Liver (tissue), 9 donors: ENCODE data around the gene CFAP61. TPM values are rescaled to one million over a fixed set of nuclear protein-coding genes. Genes with fewer than 3 reads are reported as not detected.

Source experiments
- DNase-seq: peaks from one replicate; pipeline ENCODE4 v3.0.0-alpha.2; 2017; ENCODE audit warnings: low spot score
- H3K27ac ChIP-seq, 2 donors: one replicate each; pipeline ENCODE4 v1.7.0; 2013; ENCODE audit warnings: inconsistent platforms in 2 of 2, low read length in 2 of 2, control low read depth in 1 of 2, low read depth in 1 of 2, mild to moderate bottlenecking in 1 of 2
- H3K27me3 ChIP-seq, 4 donors: one replicate each; pipeline versions ENCODE4 v1.6.1 to v1.7.0; 2013; ENCODE audit warnings: low read length in 3 of 4, inconsistent platforms in 1 of 4, mild to moderate bottlenecking in 1 of 4, moderate library complexity in 1 of 4; ENCODE audit not compliant: control insufficient read depth in 4 of 4, insufficient read depth in 4 of 4
- H3K36me3 ChIP-seq, 4 donors: one replicate each; pipeline versions ENCODE4 v1.6.1 to v1.7.0; 2013; ENCODE audit warnings: low read length in 3 of 4, mild to moderate bottlenecking in 3 of 4, low read depth in 1 of 4, moderate library complexity in 1 of 4; ENCODE audit not compliant: control insufficient read depth in 4 of 4, insufficient read depth in 3 of 4
- H3K4me1 ChIP-seq, 4 donors: one replicate each; pipeline versions ENCODE4 v1.6.1 to v1.7.0; 2013; ENCODE audit warnings: low read length in 3 of 4, mild to moderate bottlenecking in 3 of 4, moderate library complexity in 1 of 4; ENCODE audit not compliant: control insufficient read depth in 4 of 4, insufficient read depth in 4 of 4
- H3K4me3 ChIP-seq, 3 donors: one replicate each; pipeline versions ENCODE4 v1.6.1 to v1.7.0; 2013; ENCODE audit warnings: low read length in 3 of 3, control low read depth in 1 of 3, low read depth in 1 of 3, mild to moderate bottlenecking in 1 of 3
- H3K9ac ChIP-seq, 2 donors: one replicate each; pipeline ENCODE4 v1.7.0; 2013; ENCODE audit warnings: low read length in 2 of 2, mild to moderate bottlenecking in 2 of 2, moderate library complexity in 2 of 2, control low read depth in 1 of 2, low read depth in 1 of 2
- H3K9me3 ChIP-seq, 4 donors: one replicate each; pipeline versions ENCODE4 v1.6.1 to v1.7.0; 2013; ENCODE audit warnings: low read length in 3 of 4; ENCODE audit not compliant: control insufficient read depth in 4 of 4
- ATF3 ChIP-seq: IDR thresholded peaks from 2 replicates; pipeline ENCODE4 v1.6.1; 2016; ENCODE audit warnings: antibody characterized with exemption
- EGR1 ChIP-seq, 2 donors: IDR thresholded peaks; 2 replicates each; pipeline ENCODE4 v1.6.1; 2016 to 2018; ENCODE audit warnings: antibody characterized with exemption in 2 of 2, low read depth in 2 of 2
- FOXA1 ChIP-seq: IDR thresholded peaks from 2 replicates; pipeline ENCODE4 v1.6.1; 2016; ENCODE audit warnings: antibody characterized with exemption
- FOXA2 ChIP-seq: IDR thresholded peaks from 2 replicates; pipeline ENCODE4 v1.6.1; 2016; ENCODE audit warnings: antibody characterized with exemption
- GABPA ChIP-seq, 2 donors: IDR thresholded peaks in 1 of 2; conservative IDR thresholded peaks in 1 of 2; 2 replicates each; pipeline ENCODE4 v1.6.1; 2016; ENCODE audit warnings: antibody characterized with exemption in 2 of 2, mild to moderate bottlenecking in 1 of 2, moderate library complexity in 1 of 2
- HNF4A ChIP-seq, 2 donors: conservative IDR thresholded peaks; 2 replicates each; pipeline ENCODE4 v1.6.1; 2016; ENCODE audit warnings: antibody characterized with exemption in 2 of 2, mild to moderate bottlenecking in 2 of 2
- HNF4G ChIP-seq: IDR thresholded peaks from 2 replicates; pipeline ENCODE4 v1.6.1; 2016; ENCODE audit warnings: antibody characterized with exemption
- JUND ChIP-seq, 2 donors: IDR thresholded peaks; 2 replicates each; pipeline ENCODE4 v1.6.1; 2016; ENCODE audit warnings: antibody characterized with exemption in 2 of 2
- NR2F2 ChIP-seq: IDR thresholded peaks from 2 replicates; pipeline ENCODE4 v1.6.1; 2016; ENCODE audit warnings: antibody characterized with exemption
- REST ChIP-seq: IDR thresholded peaks from 2 replicates; pipeline ENCODE4 v1.6.1; 2016; ENCODE audit warnings: antibody characterized with exemption, mild to moderate bottlenecking
- RXRA ChIP-seq, 2 donors: IDR thresholded peaks; 2 replicates each; pipeline ENCODE4 v1.6.1; 2017 to 2018; ENCODE audit warnings: antibody characterized with exemption in 2 of 2, mild to moderate bottlenecking in 1 of 2
- SP1 ChIP-seq: IDR thresholded peaks from 2 replicates; pipeline ENCODE4 v1.6.1; 2018; ENCODE audit warnings: antibody characterized with exemption, mild to moderate bottlenecking
- TAF1 ChIP-seq: conservative IDR thresholded peaks from 2 replicates; pipeline ENCODE4 v1.6.1; 2016; ENCODE audit warnings: antibody characterized with exemption, mild to moderate bottlenecking
- YY1 ChIP-seq: IDR thresholded peaks from 2 replicates; pipeline ENCODE4 v1.6.1; 2016; ENCODE audit warnings: antibody characterized with exemption, mild to moderate bottlenecking
- ZBTB33 ChIP-seq: IDR thresholded peaks from 2 replicates; pipeline ENCODE4 v1.6.1; 2016; ENCODE audit warnings: antibody characterized with exemption
- polyA plus RNA-seq, 2 donors: library from polyadenylated mRNA; stranded (reverse) in 1 of 2; unstranded in 1 of 2; fragments of 200-250 nt in 1 of 2; fragments of >200 nt in 1 of 2; fragmentation: Nextera tagmentation in 1 of 2; extraction: Ambion mirVana in 1 of 2; gene quantifications; one replicate each; pipeline versions ENCODE4 v1.2.1 to v1.2.3, GENCODE V29; 2013 to 2015
- total RNA-seq, 2 donors: library from RNA; depleted of rRNA; stranded (reverse); fragments of >200 nt; gene quantifications; one replicate each; pipeline ENCODE4 v1.2.3, GENCODE V29; 2014
- TF ChIP-seq, protein P1 (sequence below): fragments of 150-350 bp; IDR thresholded peaks from 2 replicates; pipeline ENCODE4 v1.5.1; 2017; ENCODE audit warnings: improper control_type of control experiment, low read depth, low read length; ENCODE audit not compliant: missing input control
- TF ChIP-seq, protein P2 (sequence below): IDR thresholded peaks from 2 replicates; pipeline ENCODE4 v1.6.1; 2016; ENCODE audit warnings: antibody characterized with exemption
- donor health status: healthy.
- donor health status: healthy.
- donor health status: healthy.
- donor health status: healthy.
- donor health status: healthy.

The CFAP61 gene
- total and polyA plus RNA-seq, 4 donors = 0.05 TPM; not detected in 3

DNA sequence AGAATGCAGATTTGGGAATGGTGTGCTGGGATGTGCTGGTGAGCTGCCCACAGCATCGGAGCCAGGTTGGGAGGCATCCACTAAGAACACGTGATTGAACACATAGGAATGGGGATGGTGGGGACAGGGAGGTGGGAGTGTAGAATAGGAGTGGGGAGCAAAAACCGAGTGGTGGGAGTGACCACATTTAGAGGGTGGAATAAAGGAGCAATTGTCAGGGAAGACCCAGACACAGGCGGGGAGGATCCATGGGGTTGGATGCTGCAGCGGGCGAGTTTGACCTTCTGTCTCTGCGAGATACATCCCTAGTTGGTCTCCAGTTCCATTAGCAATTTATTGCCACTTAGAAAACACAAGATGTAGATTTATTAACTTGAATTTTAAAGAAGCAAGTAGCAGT lies 30.5 kb upstream of the CFAP61 start (continued):
- TF ChIP-seq, protein P1, sequence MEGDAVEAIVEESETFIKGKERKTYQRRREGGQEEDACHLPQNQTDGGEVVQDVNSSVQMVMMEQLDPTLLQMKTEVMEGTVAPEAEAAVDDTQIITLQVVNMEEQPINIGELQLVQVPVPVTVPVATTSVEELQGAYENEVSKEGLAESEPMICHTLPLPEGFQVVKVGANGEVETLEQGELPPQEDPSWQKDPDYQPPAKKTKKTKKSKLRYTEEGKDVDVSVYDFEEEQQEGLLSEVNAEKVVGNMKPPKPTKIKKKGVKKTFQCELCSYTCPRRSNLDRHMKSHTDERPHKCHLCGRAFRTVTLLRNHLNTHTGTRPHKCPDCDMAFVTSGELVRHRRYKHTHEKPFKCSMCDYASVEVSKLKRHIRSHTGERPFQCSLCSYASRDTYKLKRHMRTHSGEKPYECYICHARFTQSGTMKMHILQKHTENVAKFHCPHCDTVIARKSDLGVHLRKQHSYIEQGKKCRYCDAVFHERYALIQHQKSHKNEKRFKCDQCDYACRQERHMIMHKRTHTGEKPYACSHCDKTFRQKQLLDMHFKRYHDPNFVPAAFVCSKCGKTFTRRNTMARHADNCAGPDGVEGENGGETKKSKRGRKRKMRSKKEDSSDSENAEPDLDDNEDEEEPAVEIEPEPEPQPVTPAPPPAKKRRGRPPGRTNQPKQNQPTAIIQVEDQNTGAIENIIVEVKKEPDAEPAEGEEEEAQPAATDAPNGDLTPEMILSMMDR = no peak
- TF ChIP-seq, protein P2, sequence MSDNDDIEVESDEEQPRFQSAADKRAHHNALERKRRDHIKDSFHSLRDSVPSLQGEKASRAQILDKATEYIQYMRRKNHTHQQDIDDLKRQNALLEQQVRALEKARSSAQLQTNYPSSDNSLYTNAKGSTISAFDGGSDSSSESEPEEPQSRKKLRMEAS = no peak
- TF ChIP-seq YY1 = no peak

- Histone ChIP-seq H3K36me3 (peaks cover 2 to 11% (median 5%) of the 10 kb centered on the region in 4 donors), H3K9ac (no peak overlapping the region), H3K4me1 (peaks cover 9 to 19% (median 14%) of the 10 kb centered on the region in 4 donors), H3K27ac (no peak overlapping the region), H3K27me3 (no peaks in the 10 kb centered on the region), H3K4me3 (no peak overlapping the region), H3K9me3 (no peaks in the 10 kb centered on the region)
- no peak for DNase-seq
- TF ChIP-seq GABPA (IDR thresholded peaks at IDR 0.05 in 1 of 2, conservative IDR thresholded peaks at IDR 0.05 in 1 of 2) = no peak
- no peak for TF ChIP-seq FOXA2
- TF ChIP-seq HNF4A (conservative IDR thresholded peaks at IDR 0.05) = no peak
- no peak for TF ChIP-seq RXRA (IDR thresholded peaks at IDR 0.05)
- no peak for TF ChIP-seq SP1
- no peak for TF ChIP-seq REST
- TF ChIP-seq HNF4G = no peak
- TF ChIP-seq YY1 = no peak
- no peak for TF ChIP-seq FOXA1
- TF ChIP-seq, protein P1 = no peak
- TF ChIP-seq TAF1 = no peak
- no peak for TF ChIP-seq JUND (IDR thresholded peaks at IDR 0.05)
- TF ChIP-seq EGR1 (IDR thresholded peaks at IDR 0.05; ENCODE audit: low read depth in 2 of 2) = no peak
- no peak for TF ChIP-seq ATF3
- TF ChIP-seq, protein P2 = no peak
- TF ChIP-seq ZBTB33 = no peak
- no peak for TF ChIP-seq NR2F2
Observed at GRCh38 chr20:20022498-20022897, 29.8 kb upstream of the CFAP61 start.
